ENCODE measurements around the gene RERE.
A peak's percentile ranks its signal among the peaks of the same experiment; 100 is the strongest.

Gene RERE

GRCh38 chr1:8817412-8818324, at the start of gene RERE:
TSS of gene RERE (minus strand) at chr1:8817640.
- DNase-seq, result peak; percentile 85

- DNase-seq, result no peak
These were observed 49.5 kb upstream of the RERE start for GRCh38 chr1:8866792-8867415.

- no peak for DNase-seq
These were observed 48.8 kb upstream of the RERE start for GRCh38 chr1:8866173-8866791.

GRCh38 chr1:8864713-8865344, 47.4 kb upstream of the RERE start:
- DNase-seq, result no peak

GRCh38 chr1:8863794-8864233, 46.4 kb upstream of the RERE start:
- DNase-seq, result no peak

- DNase-seq, result no peak
These were observed 45.7 kb upstream of the RERE start for GRCh38 chr1:8863138-8863537.

GRCh38 chr1:8862528-8862927, 45.1 kb upstream of the RERE start:
- no peak for DNase-seq

- no peak for DNase-seq
These were observed 43.5 kb upstream of the RERE start for GRCh38 chr1:8860738-8861516.

- DNase-seq, result no peak
These were observed 41.7 kb upstream of the RERE start for GRCh38 chr1:8858888-8859706.

- no peak for DNase-seq
These were observed 40.8 kb upstream of the RERE start for GRCh38 chr1:8858112-8858668.

- DNase-seq, result no peak
These were observed 39.4 kb upstream of the RERE start for GRCh38 chr1:8856689-8857412.

- no peak for DNase-seq
These were observed 36.8 kb upstream of the RERE start for GRCh38 chr1:8854240-8854639.

GRCh38 chr1:8851060-8851459, 33.6 kb upstream of the RERE start:
- DNase-seq, result no peak

GRCh38 chr1:8848663-8849386, 31.4 kb upstream of the RERE start:
- DNase-seq, result peak; percentile 44

- DNase-seq, result no peak
These were observed 30.6 kb upstream of the RERE start for GRCh38 chr1:8847990-8848389.

GRCh38 chr1:8846263-8846662, 28.8 kb upstream of the RERE start:
- no peak for DNase-seq

- DNase-seq, result no peak
These were observed 28.0 kb upstream of the RERE start for GRCh38 chr1:8845104-8846097.

- no peak for DNase-seq
These were observed 27.1 kb upstream of the RERE start for GRCh38 chr1:8844501-8845006.

Data from NK-92 treated with Interleukin-12 subunit alpha and Interleukin-12 subunit beta, amount 100 ng/mL, for 24 hours (cell line).